T-helper 9 cell (primary cell): ENCODE results near the gene UCN.
"Not testable (repeated sequence)": the region's sequence is repeated elsewhere in the genome, so short reads cannot be mapped to it uniquely, and the experiment has no call there.

ENCODE experiments used
- DNase-seq: peaks from one replicate; pipeline ENCODE4 v3.0.0-alpha.2; 2020

UCN gene

DNA sequence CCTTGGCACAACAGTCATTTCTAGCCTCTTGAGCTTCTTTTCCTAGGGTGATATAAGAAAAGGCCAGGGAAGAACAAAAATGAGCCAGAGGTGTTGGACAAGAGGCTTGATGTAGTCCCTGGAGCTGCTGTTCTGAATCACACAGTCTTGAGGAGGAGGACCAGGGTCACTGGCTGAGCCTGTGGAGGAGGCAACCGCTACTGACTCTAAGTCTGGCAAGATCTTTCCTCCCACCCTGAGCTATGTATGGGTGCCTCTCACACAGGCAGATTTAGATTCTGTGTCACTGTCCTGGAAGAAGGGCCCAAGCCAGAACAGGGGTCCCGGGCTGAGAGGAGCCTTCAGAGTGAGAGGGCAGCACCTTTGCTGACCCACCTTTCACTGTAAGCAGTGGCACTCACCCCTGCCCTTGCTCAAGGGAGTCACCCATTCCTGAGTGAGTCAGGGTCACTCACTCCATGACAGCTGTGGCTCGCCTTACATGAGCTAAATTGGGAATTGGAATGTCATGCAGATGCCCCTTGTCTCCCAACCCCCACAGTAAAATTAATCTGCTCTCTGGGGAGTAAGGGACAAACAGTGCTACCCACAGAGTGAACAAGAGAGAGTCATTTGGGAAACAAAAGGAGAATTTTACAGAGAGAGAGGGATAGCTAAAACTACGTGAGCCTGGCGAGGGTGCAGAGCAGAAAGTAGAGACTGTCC is 26.2 kb downstream of the UCN start, which contains the start of gene TRIM54:
Gene TRIM54 (plus strand): TSS at position 575 of the 705 bp plus-strand sequence. CDS start 303 bp downstream, outside the sequence.
- DNase-seq: no peak

GRCh38 chr2:27281442-27281841 is 26.8 kb downstream of the UCN start:
- no peak for DNase-seq

GRCh38 chr2:27280826-27281225 is 27.4 kb downstream of the UCN start:
- DNase-seq: no peak

GRCh38 chr2:27278010-27278409 is 30.2 kb downstream of the UCN start:
- DNase-seq: no peak

DNA sequence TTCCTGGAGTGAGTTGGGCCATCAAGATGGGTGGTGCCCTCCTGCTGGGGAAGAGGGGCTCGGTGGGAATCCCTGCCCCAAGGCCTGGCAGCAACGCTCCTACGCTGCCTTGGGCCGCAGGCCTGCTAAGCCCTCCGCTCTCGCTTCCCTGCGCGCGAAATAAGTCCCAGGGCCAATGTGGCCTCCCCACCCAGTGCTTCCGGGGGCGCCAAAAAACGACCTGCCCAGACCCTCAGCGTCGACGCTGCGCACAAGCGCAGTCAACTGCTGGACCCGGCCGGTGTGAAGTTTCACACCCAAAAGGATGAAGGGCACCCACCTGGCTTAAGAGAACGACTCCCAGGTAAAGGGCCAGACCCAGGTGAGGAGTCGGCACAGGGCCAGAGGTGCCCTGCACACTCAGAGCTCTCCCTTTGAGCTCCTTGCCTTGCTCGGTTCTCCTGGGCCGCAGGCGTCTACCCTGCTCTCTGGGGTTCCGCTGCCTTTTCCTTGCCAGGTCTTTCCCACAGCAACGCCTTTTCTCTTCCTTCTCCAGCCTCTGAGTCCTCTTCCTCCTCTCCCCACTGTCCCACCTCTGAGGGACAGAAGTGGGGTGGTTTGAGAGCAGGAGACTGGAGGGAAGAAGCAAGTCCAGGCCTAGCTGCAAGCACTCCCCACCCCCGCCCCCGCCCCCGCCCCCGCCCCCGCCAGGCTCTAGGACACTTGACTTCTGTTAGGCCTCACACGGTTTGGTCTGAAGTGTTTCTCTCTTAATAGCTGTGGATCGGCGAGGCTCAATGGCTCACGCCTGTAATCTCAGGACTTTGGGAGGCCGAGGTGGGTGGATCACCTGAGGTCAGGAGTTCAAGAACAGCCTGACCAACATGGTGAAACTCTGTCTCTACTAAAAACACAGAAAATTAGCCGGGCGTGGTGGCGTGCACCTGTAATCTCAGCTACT is 32.8 kb downstream of the UCN start, which contains the start of gene DNAJC5G:
Gene DNAJC5G (plus strand): TSS at position 223 of the 940 bp plus-strand sequence. CDS start 1,296 bp downstream, outside the sequence.
- DNase-seq: no peak

DNA sequence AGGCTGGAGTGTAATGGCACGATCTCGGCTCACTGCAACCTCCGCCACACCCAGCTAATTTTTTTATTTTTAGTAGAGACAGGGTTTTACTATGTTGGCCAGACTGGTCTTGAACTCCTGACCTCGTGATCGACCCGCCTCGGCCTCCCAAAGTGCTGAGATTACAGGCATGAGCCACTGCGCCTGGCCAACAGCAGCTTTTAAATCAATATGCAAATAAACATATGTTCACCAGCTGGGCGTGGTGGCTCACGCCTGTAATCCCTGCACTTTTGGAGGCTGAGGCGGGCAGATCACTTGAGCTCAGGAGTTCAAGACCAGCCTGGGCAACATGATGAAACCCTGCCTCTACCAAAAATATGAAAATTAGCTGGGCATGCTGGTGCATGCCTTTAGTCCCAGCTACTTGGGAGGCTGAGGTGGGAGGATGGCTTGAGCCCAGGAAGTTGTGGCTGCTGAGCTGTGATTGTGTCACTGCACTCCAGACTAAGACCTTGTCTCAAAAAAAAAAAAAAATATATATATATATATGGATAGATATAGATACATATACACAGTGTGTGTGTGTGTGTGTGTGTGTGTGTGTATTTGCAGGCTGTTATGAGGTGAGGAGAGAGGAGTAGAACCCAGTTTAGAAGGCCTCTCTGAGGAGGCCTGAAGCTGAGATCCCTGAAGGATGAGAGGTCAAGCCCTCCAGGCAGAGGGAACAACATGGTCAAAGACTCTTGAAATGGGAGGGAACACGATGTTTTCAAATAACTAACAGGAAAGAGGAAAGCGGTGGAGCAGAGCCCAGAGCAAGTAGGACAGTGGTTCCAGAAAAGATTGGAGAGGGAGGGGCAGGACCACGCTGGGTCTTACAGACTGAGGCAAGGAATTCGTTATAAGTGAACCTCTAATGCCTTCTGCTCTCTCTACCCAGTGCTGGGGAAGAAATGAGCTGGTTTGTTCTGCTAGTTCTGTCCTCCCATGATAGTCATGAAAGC is 35.4 kb downstream of the UCN start:
- DNase-seq: not testable (repeated sequence)

DNA sequence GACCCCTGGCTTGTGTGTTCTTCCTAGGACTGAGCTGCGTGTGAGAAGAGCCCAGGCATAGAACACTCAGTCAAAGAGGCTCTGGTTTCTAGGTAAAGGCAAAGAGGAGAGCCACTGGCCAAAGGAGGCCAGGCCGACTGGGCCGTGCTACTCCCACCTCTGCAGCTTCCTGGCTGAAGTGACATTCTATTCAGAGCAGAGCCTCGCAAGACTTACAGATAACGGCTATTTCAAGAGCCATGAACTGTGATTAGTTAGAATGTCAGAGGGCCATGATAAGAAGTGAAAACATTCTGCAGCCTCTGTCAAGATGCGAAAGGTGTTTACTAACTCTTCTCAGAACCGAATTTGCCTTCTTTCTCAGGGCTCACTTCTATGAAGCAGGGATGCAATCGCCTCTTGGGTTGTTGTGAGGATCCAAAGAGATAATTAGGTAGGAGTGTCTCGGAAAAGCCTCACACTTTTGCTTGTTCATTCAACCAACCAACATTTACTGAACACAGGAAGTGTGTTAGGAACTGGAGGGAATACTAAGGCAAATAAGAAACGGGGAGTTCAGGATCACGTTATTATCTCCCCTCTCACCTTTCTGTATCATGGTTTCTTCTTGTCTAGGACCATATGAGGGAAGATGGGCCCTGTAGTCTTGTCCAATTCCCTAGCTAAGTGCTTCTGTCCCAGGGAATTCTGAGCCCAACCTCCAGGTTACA is 36.5 kb downstream of the UCN start:
- DNase-seq: no peak

DNA sequence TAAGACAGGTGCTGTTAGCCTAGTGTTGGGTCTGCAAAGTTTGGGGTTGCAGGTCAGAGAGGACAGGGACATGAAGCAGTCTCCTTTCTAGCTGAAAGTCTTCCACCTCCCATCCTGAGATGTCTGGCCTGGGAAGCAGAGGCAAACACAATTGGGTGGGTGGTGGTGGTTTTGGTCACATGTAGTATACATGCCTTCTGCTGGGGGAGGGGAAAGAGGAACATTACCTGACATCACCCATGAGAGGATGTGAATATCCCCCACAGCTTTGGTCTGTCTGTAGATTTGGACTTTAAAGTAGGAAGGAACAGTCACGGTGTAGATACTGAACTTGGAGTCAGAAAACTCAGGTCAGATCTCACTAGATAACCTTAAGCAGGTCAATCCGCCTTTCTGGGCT is 37.6 kb downstream of the UCN start:
- no peak for DNase-seq

GRCh38 chr2:27270131-27270530 is 38.1 kb downstream of the UCN start:
- DNase-seq: no peak

DNA sequence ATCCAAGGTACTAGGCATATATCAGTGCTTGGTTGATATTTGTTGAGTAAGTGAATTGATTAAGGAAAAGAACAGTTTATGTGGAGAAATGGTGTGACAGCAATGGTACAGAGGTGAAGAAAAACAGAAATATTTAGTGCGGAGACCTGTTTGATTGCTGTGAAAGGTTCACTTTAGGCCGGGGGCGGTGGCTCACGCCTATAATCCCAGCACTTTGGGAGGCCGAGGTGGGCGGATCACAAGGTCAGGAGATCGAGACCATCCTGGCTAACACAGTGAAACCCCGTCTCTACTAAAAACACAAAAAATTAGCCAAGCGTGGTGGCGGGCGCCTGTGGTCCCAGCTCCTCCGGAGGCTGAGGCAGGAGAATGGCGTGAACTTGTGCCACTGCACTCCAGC is 39.9 kb downstream of the UCN start:
- DNase-seq: not testable (repeated sequence)

DNA sequence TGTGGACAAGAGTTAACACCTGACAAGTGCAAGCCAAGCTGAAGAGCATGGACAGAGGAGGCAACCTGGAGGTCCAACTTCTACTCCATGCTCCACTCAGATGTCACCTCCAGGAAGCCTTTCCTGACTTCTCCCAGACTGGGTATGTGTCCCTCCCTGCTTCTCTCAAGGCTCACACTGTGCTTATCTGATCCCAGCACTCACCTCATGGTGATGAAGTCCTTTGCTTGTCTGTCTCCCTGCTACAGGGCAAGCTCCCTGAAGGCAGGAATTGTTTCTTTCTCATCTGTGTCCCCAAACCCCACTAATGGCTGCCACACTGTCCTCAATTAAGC is 42.7 kb downstream of the UCN start:
- DNase-seq: no peak

- DNase-seq: peak; percentile 55
Observed at GRCh38 chr2:27264753-27265535, 43.3 kb downstream of the UCN start.

DNA sequence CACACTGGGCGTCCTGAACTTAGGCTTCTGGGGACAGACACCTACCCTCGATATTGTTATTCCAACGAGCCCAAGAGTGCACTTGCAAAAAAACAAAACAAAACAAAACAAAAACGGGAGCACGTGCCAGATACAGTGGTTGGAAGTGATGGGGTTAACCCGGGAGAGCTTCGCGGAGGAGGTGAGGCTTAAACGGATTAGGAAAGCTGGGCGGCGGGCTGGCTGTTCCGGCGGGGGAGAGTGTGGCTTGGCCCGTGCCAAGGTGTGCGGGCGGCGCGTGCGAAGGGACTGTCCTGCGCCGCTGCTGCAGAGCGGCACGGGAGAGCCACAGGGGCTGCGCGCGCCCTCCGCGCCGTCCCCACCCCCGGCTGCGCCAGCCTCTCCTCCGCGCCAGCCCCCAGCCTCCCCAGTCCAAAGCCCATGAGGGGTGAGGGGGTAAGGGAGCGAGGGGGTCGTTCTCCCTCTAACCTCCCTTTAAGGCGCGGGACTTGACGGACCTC is 43.9 kb downstream of the UCN start:
- DNase-seq: no peak

DNA sequence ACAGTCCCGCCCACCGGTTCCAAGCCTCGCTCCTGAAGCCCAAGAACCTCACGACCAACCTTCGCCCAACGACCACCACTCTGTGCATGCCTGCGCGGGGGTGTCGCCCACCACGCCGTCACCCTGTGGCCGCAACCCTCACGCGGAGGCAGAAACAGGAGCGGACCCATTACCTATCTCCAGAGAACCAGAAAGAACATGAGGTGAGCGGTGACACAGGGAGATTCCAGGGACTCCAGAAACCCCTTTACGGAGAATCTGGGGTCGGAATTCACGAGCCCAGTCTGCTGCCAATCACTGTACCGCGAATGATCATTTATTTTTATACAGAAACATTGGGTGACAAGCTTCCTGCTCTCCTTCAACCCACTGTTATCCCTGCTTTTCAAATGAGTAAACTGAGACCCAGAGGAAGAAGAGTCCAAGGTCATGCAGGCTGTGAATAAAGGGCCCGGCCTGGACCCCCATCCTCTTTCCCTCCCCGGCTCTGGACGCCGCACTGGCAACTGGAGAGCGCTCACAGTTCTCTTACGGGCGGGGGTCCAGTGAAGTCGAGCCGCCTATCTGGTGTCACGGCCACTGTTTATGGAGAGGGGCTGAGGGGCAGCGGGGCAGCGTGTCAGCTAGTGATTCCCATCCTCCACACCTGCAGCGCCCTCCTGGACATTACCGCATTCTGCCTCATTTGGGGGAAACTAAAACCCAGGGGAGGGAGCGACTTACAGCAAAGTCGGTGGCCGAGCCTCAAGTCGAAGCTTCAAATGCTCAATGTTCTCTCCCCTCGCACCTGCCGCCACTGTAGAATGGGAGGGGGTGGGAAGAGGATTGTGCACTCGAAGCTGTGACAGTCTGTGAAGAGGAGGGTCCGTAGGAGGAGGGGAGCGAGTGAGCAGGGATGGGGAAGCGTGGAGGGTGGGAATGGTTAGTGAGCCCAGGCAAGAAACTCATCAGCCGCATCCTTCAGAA is 44.7 kb downstream of the UCN start:
- DNase-seq: no peak

- DNase-seq: peak; percentile 62
Observed at GRCh38 chr2:27262379-27263286, 45.6 kb downstream of the UCN start, which contains the start of gene SLC30A3. Gene SLC30A3, minus strand, starts transcription at chr2:27263047. Its CDS starts 141 bp downstream, at chr2:27262906.

GRCh38 chr2:27261926-27262298 is 46.3 kb downstream of the UCN start:
- DNase-seq: no peak

- DNase-seq: no peak
Observed at GRCh38 chr2:27261241-27261925, 46.9 kb downstream of the UCN start.

DNA sequence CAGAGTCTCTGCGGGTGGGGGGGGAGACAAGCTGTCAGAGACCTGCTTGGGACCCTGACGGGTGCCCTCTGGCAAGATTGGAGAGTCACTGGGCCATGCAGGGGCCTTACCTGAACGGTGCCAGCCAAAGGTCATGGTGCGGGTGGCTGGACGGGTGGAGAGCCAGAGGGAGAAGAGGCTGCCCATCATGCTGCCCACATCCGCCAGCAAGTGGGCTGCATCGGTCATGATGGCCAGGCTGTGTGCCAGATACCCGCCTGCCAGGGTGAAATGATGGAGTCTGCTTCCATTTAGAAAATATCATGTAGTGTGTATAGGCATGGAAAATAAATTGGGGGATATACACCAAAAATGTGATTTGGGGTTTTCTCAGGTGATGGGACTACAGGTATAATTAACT is 50.2 kb downstream of the UCN start:
- no peak for DNase-seq
